Gastroesophageal sphincter (tissue), 3 donors: ENCODE measurements around the gene OR4M1.

ENCODE experiments used
- POLR2A ChIP-seq, 2 donors: fragments of 450-650 bp; IDR thresholded peaks; one replicate each; pipeline ENCODE4 v1.6.1; 2017; ENCODE audit warnings: antibody characterized with exemption in 2 of 2, mild to moderate bottlenecking in 2 of 2, moderate library complexity in 1 of 2
- TF ChIP-seq, protein P1 (sequence below), 4 experiments: fragments of 200-600 bp in 2 of 4; fragments of 450-650 bp in 2 of 4; sonication (generic) in 1 of 4; IDR thresholded peaks; one replicate each; pipeline ENCODE4 v1.5.1; 2017 to 2019; ENCODE audit warnings: antibody characterized with exemption in 4 of 4, mild to moderate bottlenecking in 2 of 4, moderate library complexity in 2 of 4

DNA sequence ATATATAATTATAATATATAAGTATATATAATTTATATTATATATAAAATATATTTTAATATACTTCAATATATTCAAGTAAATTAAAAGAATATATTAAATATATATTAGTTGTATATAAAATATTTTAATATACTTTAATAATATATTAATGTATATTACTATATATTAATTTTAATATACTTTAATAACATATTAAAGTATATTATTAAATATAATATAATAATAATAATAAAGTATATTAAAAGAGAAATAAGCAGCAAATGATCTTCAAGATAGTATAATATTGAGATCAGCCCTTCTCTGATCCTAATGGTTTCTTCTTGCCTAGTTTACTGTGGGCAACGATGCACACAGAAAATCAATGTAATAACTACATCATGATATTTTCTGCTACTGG is 2.3 kb downstream of the OR4M1 start:
- TF ChIP-seq, protein P1, sequence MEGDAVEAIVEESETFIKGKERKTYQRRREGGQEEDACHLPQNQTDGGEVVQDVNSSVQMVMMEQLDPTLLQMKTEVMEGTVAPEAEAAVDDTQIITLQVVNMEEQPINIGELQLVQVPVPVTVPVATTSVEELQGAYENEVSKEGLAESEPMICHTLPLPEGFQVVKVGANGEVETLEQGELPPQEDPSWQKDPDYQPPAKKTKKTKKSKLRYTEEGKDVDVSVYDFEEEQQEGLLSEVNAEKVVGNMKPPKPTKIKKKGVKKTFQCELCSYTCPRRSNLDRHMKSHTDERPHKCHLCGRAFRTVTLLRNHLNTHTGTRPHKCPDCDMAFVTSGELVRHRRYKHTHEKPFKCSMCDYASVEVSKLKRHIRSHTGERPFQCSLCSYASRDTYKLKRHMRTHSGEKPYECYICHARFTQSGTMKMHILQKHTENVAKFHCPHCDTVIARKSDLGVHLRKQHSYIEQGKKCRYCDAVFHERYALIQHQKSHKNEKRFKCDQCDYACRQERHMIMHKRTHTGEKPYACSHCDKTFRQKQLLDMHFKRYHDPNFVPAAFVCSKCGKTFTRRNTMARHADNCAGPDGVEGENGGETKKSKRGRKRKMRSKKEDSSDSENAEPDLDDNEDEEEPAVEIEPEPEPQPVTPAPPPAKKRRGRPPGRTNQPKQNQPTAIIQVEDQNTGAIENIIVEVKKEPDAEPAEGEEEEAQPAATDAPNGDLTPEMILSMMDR (IDR thresholded peaks at IDR 0.05), result no peak
- no peak for TF ChIP-seq POLR2A (IDR thresholded peaks at IDR 0.05)
